Skin of body (tissue), 2 donors: Measurements from ENCODE around the gene USP37. TPM values are rescaled to one million over a fixed set of nuclear protein-coding genes. Genes with fewer than 3 reads are reported as not detected.

Experiments
- DNase-seq: peaks from one replicate; lab custom pipeline; 2025; lab: John Stamatoyannopoulos, UW
- total RNA-seq: library from RNA; depleted of rRNA; stranded (reverse); fragments of >200 nt; gene quantifications from one replicate; pipeline ENCODE4 v1.2.3, GENCODE V29; 2014

The USP37 gene
- 19.9 TPM for total RNA-seq

GRCh38 chr2:218568190-218569037 lies at the start of gene USP37, which contains the start of gene CNOT9:
Gene USP37, minus strand, starts transcription at chr2:218568351. Its CDS starts 9,698 bp downstream, at chr2:218558653.
Gene CNOT9, plus strand, starts transcription at chr2:218568839. Its CDS starts 116 bp downstream, at chr2:218568955.
- peak; percentile 99 for DNase-seq

GRCh38 chr2:218615868-218616315 lies 47.7 kb upstream of the USP37 start:
- no peak for DNase-seq

GRCh38 chr2:218607436-218608115 lies 39.4 kb upstream of the USP37 start, which contains the start of gene PLCD4:
Gene PLCD4, plus strand, starts transcription at chr2:218607899. Its CDS starts 7,841 bp downstream, at chr2:218615740.
- peak; percentile 5 for DNase-seq

- DNase-seq = peak; percentile 23
Observed at GRCh38 chr2:218605432-218605831, 37.3 kb upstream of the USP37 start.

- no peak for DNase-seq
Observed at GRCh38 chr2:218585541-218585940, 17.4 kb upstream of the USP37 start.

GRCh38 chr2:218583983-218584850 lies 16.1 kb upstream of the USP37 start:
- no peak for DNase-seq

GRCh38 chr2:218582076-218582475 lies 13.9 kb upstream of the USP37 start:
- no peak for DNase-seq

- no peak for DNase-seq
Observed at GRCh38 chr2:218578272-218578877, 10.2 kb upstream of the USP37 start.

- no peak for DNase-seq
Observed at GRCh38 chr2:218577482-218578220, 9.5 kb upstream of the USP37 start.

- DNase-seq = no peak
Observed at GRCh38 chr2:218576854-218577253, 8.7 kb upstream of the USP37 start.

GRCh38 chr2:218570850-218571249 lies 2.7 kb upstream of the USP37 start:
- DNase-seq = no peak

- DNase-seq = peak; percentile 4
Observed at GRCh38 chr2:218569661-218570500, 1.7 kb upstream of the USP37 start.

GRCh38 chr2:218569038-218569431 lies 884 bp upstream of the USP37 start:
- no peak for DNase-seq

- DNase-seq = no peak
Observed at GRCh38 chr2:218567797-218568189, 358 bp downstream of the USP37 start.

- DNase-seq = no peak
Observed at GRCh38 chr2:218566296-218566695, 1.9 kb downstream of the USP37 start.

GRCh38 chr2:218564056-218564455 lies 4.1 kb downstream of the USP37 start:
- DNase-seq = no peak

- no peak for DNase-seq
Observed at GRCh38 chr2:218558986-218559385, 9.2 kb downstream of the USP37 start.

- DNase-seq = no peak
Observed at GRCh38 chr2:218557941-218558340, 10.2 kb downstream of the USP37 start.

- no peak for DNase-seq
Observed at GRCh38 chr2:218555527-218555926, 12.6 kb downstream of the USP37 start.
